NCI-H460 (cell line): ENCODE data around the gene BPI. TPM values are rescaled to one million over a fixed set of nuclear protein-coding genes. Genes with fewer than 3 reads are reported as not detected.
"Not testable (repeated sequence)": the region's sequence is repeated elsewhere in the genome, so short reads cannot be mapped to it uniquely, and the experiment has no call there.

ENCODE experiments used
- DNase-seq: peaks from one replicate; pipeline ENCODE4 v3.0.0-alpha.2; 2016; ENCODE audit warnings: low read depth; ENCODE audit errors: extremely low read depth
- polyA plus RNA-seq: library from polyadenylated mRNA; depleted of rRNA; stranded (reverse); fragments of >200 nt; gene quantifications from 2 replicates; pipeline ENCODE4 v1.2.3, GENCODE V29; 2014; cell fraction: nucleus; rRNA removed
- total RNA-seq: library from RNA; depleted of rRNA; stranded (reverse); fragments of >200 nt; shearing (Covaris generic); gene quantifications from 2 replicates; pipeline ENCODE4 v1.2.3, GENCODE V29; 2014; rRNA removed

The BPI gene
- not detected in 2 replicates for total RNA-seq
- not detected in 2 replicates for polyA plus RNA-seq

DNA sequence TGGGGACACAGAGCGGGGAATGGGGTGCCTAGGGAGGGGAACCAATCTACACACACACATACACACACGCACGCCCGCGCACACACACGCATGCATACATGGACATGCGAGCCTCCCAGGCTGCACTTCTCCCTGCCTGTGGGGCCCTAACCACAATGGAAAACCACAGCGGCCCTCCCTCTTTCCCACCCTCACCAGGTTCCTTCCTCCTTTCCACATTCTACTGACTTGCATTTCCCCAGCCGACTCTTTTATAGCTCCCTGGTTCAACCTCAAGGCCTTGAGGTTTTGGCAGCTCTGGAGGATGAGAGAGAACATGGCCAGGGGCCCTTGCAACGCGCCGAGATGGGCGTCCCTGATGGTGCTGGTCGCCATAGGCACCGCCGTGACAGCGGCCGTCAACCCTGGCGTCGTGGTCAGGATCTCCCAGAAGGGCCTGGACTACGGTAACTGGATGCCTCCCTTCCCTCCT lies at the start of gene BPI:
TSS of gene BPI (plus strand) at position 249 of the 472 bp plus-strand sequence. CDS start at position 317, 68 bp downstream.
- no peak for DNase-seq

DNA sequence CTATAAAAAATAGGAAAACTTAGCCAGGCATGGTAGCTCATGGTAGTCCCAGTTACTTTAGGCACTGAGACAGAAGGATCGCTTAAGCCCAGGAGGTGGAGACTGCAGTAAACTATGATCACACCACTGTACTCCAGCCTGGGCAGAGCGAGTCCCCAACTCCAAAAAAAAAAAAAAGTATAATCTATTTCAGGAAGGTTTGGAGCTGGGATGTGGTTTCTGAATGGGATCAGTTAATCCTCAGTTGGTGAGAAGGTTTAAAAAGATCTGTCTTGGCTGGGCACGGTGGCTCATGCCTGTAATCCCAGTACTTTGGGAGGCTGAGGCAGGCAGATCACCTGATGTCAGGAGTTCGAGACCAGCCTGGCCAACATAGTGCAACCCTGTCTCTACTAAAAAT lies 49.3 kb upstream of the BPI start:
- not testable (repeated sequence) for DNase-seq

DNA sequence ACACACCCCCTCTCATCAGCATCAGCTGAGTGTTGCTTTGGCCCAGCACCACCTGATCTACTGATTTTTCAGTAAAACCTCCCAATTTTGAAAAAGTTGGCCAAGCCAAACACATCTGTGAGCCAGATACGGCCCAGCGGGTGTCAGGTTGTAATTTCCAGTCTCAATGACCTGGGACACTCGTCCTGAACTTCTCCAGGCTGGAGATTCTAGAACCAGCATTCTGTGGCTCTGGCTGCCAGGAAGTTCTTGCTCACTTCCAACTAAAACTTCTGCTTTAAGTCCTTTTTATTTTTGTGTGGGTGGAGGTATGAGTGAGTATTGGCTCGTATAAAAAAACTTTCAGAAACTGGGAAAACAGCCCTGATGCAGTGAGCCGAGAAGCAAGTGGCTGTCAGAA lies 48.6 kb upstream of the BPI start:
- no peak for DNase-seq

- no peak for DNase-seq
These were observed 47.9 kb upstream of the BPI start for GRCh38 chr20:38256021-38256420.

- no peak for DNase-seq
These were observed 47.0 kb upstream of the BPI start for GRCh38 chr20:38256966-38257365.

- DNase-seq = no peak
These were observed 45.3 kb upstream of the BPI start for GRCh38 chr20:38258545-38259215.

GRCh38 chr20:38260025-38260377 lies 44.0 kb upstream of the BPI start:
- DNase-seq = no peak

DNA sequence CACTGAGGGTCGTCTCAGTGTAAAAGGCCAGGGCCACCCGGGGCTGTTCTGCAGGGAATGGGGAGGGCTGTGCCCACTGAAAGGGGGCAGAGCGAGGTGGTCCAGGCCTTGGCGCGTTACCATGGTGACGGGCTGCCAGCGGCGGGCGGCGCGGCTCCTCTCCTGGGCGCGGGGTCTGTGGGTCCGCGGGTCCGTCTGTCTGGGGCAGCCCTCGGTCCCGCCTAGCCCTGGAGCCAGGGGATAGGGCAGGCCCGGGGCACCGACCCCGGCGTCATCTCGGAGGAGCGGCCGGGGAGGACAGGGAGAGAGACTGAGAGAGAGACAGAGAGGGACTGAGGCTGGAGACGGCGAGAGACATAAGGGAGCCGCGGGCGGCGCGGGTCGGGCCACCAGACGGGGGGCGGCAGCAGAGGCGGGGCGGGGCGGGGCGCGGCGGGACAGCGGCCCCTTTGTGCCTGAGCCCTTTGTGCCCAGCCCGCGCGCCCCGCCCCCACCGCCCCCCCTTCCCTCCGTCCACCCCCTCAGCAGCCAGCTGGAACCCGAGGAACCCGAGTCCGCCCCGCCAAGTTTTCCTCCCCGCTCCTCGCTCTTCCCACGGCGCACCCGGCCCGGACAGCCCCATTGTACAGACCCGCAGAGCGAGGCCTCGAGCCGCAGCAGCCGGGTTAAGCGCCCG lies 43.4 kb upstream of the BPI start, which contains the start of gene KIAA1755:
TSS of gene KIAA1755 (minus strand) at position 358 of the 676 bp plus-strand sequence. CDS start at position 123, 235 bp downstream.
- DNase-seq = no peak

DNA sequence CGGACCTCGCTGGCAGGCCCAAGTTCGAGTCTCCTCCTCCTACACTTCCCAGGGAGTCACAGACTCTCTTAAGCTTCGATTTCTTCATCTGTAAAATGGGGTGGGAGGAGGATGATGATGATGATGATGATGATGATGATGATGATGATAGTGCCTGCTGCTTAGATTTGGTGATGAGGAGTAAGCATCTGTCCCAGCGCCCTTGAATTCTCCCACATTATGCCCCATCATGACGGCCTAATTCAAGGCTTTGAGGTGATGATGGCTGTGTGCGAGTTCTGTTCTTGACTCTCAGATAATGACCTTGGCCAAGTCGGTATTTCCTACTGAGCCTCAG lies 42.9 kb upstream of the BPI start:
- no peak for DNase-seq

DNA sequence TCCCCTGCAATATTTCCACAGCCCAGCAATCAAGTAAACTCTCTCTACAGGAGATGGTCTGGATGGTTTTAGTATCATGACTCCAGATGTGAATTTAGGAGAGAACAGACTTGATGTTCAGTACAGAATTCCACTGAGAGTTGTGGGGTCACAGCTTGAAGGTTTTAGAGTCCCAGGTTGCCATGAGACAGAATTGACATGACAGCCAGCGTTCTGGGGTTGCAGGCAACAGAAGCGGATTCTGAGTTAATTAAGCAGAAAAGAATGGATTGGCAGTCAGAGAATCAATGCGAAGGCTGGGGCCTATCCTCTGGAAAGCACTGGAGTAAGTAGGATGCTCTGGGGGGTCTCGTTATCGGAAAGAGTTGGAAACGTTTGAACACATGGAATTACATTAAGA lies 41.0 kb upstream of the BPI start:
- DNase-seq = no peak

DNA sequence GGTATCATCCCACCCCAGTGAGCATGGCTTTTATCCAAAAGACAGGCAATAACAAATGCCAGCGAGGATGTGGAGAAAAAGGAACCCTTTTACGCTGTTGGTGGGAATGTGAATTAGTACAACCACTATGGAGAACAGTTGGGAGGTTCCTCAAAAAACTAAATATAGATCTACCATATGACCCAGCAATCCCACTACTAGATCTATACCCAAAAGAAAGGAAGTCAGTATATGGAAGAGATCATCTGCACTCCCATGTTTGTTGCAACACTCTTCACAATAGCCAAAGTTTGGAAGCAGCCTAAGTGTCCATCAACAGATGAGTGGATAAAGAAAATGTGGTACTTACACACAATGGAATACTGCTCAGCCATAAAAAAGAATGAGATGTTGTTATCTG lies 37.5 kb upstream of the BPI start:
- no peak for DNase-seq

DNA sequence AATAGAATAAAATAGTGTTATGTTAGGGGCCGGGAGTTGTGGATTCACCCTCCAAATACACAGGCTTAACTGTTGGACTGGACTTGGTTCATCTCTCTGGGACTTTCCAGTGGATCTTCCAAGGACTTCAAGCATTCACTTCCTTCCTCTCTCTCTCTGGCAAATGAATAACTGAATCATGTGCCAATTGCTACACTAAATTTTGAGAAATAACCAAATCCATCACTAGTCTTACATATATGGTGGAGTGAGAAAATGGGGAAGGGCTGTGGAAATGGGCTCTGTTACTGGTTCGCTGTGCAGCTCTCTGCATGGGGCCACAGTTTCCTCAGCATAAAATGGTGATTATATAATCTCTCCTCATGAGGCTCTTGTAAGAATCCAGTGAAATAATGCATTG lies 36.7 kb upstream of the BPI start:
- no peak for DNase-seq

GRCh38 chr20:38267901-38268514 lies 35.9 kb upstream of the BPI start:
- no peak for DNase-seq

GRCh38 chr20:38269040-38269439 lies 34.9 kb upstream of the BPI start:
- DNase-seq = no peak

GRCh38 chr20:38269715-38270114 lies 34.2 kb upstream of the BPI start:
- DNase-seq = no peak

DNA sequence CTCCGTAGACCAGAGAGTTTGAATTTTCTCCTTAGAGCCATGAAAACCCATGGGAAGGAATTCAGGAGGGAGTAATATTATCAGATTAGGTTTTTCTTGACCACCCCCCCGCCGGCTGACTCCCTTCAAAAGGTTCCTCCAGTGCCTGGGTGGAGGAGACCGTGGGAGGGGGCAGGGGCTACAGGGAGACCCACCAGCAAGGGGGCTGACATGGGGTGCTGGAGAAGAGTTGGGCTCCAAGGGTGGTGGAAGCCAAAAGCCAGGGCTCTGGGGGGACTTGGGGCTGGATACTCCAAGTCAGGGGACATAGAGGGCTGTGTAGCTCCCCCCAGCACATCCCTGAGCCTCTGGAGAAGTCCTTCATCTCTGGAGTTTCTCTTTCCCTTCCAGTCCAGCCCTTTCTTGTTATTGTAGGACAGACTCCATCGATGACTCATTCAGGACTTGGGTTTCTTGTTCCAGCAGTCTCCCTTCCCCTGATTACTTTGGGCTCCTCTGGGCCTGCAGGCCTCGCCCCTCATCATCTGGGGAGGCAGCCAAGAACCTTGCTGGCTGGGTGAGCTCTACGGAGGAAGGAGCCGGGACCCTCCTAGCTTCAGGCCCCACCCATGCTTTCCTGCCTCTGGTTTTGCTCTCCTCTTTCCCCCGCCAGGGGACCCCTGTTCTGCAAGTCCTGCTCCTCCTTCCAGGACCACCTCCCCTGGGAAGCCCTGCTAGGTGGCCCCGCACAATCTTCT lies 32.9 kb upstream of the BPI start:
- DNase-seq = peak; percentile 21

GRCh38 chr20:38271608-38272120 lies 32.3 kb upstream of the BPI start:
- no peak for DNase-seq

DNA sequence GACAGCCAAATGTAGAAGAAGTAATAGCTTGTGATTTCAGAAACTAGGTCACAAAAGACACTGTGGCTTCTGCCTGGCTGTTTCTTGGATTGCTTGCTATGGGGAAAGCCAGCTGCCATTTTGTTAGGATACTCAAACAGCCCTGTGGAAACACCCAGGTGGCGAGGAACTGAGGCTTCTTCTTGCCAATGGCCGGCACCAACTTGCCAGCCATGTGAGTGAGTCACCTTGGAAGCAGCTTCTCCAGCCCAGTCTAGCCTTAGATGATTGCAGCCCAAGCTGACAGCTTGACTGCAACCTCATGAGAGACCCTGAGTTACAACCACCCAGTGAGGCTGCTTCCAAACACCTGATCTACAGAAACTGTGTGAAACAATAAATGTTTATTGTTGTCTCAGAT lies 31.6 kb upstream of the BPI start:
- DNase-seq = no peak

- no peak for DNase-seq
These were observed 31.0 kb upstream of the BPI start for GRCh38 chr20:38272961-38273360.

GRCh38 chr20:38275815-38276550 lies 28.0 kb upstream of the BPI start:
- DNase-seq = peak; percentile 47
